GM18870 (cell line): ENCODE results near the gene FLOT1.

Experiments used
- ATAC-seq: cut with Tn5 transposase; IDR thresholded peaks from one replicate; pipeline ENCODE4 v1.9.1; 2021; ENCODE audit warnings: moderate library complexity; ENCODE audit not compliant: unreplicated experiment

The FLOT1 gene

DNA sequence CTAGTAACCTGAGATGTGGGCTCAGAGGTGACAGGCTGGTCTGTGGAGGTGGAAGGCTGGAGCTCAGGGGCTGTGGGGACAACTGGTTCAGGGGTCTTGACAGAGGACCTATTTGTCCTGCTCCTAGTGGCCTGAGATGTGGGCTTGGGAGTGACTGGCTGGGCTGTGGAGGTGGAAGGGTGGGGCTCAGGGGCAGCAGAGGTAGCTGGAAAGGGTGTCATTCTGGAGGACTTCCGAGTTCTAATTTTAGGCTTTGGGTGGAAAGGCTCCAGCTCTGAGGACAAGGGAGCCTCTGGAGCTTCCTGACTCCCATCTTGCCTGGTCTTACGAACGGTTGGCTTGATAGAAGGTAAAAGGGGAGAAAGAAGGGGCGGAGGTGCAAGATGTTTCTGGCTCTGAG, 36.9 kb downstream of the FLOT1 start:
- no peak for ATAC-seq

DNA sequence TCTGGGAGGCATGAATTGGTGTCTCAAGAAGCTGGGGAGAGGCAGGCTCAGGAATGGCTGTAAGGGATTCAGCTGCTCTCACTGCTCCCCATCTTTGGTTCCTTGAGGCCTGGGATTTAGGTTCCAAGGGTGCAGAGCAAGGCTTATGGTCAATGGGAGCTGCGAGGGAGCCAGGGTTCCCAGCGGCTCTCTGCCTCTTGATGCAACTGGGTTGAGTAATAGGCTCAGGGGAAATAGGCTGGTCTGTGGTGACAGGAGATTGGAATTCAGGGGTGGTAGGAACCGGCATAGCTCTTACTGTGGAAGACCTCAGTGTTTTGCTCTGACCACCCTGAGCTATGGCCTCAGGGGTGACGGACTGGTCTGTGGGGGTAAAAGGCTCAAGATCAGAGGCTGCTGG, 38.7 kb downstream of the FLOT1 start:
- no peak for ATAC-seq

DNA sequence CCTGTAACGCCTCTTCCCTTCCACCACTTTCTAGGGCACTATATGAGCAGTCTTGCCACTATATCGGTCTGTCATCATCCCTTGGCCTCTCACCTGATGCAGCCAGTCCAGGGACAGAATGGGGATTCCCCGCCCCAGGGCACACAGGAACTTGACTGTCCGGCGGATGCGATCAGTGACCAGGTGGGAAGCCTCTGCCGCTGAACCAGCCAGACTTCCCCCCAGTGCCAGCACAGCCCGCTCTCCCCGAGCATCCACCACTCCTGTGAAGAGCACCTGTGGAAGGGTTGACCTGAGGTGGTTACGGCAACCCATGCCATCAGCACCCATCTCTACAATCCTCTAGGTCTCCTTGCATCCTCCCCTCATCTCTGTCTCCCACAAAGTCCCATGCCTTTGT, 39.5 kb downstream of the FLOT1 start:
- ATAC-seq = no peak

DNA sequence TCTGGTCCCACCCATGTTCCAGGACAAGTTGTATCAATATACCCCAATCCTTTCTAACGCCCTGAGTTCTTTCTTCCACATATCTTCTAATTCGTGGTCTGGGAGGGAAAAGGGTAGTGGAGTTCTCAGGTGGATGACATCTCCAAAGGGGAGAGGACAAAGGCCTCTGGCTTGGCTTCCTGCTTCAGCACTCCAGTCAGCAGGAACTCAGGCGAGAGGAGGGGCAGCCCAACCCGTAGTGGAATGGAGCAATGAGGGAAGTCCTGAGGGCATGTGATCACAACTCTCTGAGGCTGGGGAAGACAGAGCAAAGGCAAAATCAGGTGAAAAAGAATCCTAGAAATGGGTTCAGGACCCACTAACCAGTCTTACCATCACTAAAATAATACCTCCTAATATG, 42.1 kb downstream of the FLOT1 start:
- no peak for ATAC-seq

DNA sequence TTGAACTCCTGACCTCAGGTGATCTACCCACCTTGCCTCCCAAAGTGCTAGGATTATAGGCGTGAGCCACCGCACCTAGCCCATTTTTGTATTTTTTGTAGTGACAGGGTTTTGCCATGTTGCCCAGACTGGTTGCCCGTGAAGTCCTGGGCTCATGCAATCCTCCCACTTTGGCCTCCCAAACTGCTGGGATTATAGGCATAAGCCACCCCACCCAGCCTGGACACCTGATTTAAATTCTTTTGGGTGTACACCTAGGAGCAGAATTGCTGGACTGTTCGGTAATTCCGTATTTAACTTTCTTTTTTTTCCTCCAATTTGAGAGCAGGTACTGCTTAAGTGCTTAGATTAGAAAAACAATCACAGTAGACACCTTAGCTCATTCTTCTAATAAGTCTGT, 46.1 kb downstream of the FLOT1 start:
- ATAC-seq = no peak

DNA sequence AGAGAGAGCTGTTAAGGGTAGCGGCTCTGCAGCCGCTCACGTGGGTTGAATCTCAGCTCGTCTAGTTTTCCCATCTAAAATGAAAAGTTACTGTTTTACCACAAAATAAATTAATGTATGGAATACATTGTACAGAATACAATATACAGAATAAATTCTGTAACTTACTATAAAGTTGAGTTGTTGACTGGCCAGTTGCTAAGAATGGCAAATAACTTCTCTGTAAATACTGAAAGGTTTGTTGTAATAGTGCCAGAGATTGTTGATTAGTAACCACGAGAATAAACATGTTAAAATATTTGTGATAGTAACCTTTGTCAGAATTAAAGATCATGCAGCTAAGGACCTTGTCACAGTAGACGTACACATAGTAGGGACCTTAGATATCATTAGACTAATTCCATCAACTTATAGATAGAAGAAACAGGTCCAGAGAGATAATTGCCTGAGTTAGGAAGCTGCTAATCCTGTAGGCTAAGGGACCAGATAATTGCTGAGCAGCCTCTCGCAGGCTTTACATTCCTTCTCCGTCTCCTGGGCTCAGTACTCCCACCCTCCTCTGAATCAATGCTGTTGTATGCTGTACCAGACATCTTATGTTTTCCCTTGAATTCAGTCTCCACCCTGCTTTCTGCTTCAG, 51.2 kb downstream of the FLOT1 start:
- ATAC-seq = no peak

DNA sequence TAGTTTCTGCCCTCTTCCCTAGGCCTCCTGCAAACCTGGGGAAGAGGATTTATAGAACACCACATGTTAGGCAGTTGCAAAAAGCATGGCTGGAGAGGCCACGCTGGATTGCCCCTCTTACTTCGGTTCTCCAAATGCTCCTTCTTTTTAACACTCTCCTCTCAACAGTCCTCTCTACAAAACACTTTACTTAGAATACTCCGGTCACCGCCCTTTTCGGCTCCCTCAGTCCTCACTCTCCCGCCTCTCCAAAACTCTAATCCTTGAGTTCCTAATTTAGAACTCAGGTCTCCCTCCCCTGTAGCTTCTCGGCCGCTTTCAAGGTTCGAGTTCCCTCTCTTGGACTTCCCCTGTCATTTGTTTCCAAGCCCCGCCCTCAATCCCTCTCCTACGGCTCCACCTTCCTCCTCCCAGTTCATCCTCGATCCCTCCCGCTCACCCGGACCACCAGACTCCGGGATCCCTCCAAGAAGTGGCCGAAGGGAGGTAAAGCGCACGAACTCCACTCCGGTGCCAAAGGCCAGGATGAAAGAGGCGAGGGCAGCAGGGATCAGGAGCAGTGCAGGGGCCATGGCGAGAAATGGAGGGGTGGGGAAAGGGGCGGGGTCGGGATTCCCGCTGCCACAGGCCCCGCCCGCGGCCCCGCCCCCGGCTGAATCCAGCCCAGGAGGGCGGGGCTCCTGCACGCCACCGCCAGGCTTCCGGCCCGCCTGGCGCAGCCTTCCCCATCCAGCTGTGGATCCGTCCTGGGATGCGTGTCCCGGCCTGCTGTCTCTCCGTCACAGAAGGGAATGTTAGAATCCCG, 51.9 kb downstream of the FLOT1 start, which contains the start of gene NRM:
Gene NRM (minus strand): TSS at position 582 of the 805 bp plus-strand sequence. CDS start 10 bp downstream, at position 572.
- ATAC-seq = no peak

DNA sequence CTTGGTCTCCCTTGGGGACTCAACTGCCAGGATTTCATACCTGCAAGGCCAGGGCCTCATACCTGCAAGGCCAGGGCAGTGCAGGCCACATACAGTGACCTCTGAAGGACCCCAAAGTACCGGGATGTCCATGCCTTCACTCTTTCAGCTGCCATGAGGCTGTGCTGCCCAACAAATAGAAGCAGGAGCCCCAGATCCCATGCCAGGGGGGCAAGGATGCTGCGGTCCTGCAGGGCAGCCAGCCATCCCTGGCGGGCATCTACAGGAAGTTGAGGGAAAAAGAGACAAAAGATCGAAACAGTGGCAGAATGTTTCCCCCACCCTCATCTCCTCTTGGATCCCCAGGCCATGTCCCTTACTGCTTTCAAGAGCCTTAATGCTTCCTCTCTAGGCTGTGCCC, 52.5 kb downstream of the FLOT1 start:
- no peak for ATAC-seq

DNA sequence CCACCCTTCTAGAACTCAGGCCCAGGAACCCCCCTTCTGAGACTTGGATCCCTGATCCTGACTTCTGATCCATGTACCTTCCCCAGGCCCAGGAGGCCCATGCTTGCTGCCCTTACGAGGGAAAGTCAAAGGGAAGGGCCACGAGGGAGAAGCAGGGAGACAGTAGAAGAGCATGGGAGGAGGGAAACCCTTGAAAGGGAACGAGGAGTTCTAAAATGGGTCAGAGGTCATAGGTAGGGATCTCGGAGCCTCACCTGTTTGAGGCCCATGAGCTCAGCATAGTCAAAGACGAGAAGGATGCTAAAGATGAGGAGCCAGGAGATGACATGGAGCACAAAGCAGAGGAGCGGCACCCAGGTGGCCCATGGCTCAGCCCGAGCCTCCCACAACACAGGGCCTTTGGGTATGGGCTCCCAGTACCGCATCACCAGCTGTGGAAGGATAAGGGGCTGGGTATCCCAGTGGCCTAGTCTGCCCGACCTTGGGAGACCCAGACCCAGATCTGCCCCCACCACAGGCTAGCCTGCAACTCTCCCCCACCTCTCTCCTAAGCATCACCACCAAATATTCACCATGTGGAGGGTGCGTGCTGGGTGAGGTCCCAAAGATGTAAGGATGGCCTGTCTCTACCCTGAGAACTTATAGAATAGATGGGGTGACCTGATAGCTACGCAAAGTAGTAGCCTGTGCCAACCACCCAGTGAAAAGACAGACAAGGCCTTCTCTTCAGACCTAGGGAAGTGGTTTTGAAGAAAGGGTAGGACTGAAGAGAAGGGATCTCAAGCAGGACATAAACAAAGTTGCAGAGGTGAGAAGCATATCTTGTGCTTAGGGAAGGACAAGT, 53.2 kb downstream of the FLOT1 start:
- ATAC-seq = no peak

DNA sequence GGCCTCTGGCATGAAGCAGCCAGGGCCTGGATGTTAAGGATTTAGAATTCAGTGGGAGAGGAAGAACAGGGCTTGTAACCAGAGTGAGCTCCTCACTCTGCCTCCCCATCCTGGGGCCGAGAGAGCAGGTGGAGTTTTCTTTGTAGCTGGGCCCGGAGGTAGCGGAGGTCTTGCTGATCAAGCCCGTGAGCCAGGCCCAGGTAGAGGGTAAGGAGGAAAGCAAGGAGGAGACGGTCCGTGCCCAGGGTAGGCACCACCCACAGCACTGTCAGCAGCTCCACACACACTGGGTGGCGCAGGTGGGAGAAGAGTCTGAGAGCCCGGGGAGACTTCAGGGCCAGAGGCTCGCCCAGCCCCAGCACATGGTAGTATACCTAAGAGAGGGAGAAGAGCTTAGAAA, 53.9 kb downstream of the FLOT1 start:
- ATAC-seq = no peak

DNA sequence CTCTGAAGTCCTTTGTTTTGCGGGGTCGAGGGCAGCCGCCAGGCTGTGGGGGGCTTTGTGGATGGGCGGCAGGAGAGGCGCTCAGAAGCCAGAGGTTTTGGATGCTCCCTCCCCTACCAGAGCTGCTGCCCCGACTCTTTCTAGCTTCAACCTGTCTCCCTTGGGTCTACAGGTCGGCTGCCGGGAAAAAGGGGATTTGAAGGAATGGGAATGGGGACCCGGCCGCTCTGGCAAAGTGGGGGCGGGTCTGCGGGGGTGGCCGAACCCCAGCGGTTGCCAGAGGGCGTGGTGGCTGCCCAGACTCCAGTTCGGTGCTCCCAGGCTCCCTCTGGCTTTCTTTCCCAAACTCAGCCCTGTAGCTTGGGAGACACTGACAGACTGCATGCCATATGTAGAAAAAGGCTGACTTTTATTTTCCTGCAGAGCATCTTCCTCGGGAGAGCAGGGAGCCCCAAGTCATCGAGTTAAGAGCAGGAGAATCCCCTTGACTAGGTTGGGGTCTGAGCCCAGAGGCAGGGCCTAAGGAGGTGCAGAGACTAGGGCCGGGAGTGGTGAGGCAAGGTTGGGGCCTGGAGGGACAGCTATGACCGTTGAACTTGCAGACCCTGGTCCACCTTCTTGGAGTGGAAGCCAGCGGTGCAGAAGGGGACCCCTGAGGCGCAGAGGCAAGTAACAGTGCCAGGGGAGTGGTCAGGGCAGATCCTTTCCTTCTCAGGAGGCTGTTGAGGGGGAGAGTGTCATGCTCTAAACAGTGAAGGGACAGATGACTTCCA, 54.6 kb downstream of the FLOT1 start:
- ATAC-seq = no peak

DNA sequence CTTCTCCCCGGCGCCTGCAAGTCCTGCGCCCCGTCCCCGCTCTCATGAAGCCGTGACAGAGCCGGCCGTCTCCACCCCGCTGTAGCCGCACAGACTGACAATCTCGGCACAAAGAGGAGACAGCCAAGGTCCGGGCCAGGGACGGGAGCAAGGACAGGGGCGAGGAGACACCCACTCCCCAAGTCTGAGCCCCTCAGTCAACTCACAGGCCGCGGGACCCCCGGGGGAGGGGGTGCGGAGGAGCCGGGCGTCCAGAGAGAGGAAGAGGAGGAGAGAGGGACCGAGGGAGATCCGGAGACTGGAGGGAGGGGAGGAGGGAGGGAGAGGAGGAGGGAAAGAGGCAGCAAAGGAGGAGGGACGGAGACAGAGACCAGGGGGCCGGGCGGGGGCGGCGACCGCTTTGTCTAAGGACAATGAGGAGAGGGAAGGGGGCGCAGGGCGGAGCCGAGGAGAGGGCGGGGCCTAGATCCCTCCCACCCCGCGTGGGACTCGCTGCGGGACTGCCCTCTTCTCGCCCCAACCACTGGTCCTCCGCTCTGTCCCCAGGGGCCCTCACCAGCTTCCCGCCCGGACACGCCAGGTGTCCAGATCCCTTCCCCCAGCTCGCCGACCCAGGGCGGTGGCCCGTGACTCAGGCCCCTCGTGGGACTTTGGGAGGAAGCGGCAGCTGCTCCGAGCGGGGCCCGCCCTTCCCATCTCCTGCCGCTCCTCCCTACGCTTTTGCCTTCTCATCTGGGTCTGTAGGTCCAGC, 55.4 kb downstream of the FLOT1 start:
- no peak for ATAC-seq

DNA sequence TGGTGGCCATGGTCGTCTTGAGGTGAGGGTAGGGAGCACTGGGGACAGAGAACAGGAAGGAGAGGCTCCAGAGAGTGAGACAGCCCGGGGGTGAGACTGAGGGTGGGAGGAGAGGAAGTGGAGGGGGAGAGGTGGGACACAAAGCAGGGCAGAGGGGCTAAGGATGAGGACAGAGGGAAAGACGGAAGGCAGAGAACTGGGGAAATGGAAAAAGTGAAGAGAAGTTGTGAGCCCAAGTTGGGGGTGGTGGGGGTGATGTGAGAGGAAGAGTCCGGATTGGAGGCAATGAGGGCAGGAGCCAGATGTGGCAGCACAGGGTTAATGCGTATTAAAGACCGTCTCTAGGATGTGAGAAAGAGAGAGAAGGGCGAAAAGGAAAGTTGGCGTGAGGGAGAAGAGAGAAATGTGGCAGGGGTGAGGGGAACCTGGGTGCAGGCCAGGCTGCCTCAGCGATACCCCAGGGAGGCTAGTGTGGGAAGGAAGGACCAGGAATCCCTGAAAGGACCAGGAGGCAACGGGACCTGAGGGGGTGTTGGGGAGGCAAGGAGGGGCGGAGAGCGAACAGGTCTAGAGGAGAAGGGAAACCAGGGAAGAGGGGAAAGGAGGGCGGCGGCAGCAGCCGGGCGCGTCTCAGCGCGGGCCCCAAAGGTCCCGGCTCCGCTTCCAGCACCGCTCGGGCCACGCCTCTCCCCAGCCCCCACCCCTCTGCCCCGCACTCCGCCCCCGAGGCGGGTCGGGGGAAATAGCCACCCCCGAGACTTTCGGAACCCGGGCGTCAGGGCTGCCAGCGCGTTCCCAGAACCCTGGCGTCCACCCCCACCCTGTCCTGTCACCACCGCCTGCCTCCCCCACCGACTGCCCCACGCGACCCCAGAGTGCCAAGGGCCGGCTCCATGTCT, 56.2 kb downstream of the FLOT1 start, which contains the start of gene PPP1R18:
Gene PPP1R18 (minus strand): TSS at position 637 of the 899 bp plus-strand sequence. CDS start 627 bp downstream, at position 10.
- ATAC-seq = no peak

DNA sequence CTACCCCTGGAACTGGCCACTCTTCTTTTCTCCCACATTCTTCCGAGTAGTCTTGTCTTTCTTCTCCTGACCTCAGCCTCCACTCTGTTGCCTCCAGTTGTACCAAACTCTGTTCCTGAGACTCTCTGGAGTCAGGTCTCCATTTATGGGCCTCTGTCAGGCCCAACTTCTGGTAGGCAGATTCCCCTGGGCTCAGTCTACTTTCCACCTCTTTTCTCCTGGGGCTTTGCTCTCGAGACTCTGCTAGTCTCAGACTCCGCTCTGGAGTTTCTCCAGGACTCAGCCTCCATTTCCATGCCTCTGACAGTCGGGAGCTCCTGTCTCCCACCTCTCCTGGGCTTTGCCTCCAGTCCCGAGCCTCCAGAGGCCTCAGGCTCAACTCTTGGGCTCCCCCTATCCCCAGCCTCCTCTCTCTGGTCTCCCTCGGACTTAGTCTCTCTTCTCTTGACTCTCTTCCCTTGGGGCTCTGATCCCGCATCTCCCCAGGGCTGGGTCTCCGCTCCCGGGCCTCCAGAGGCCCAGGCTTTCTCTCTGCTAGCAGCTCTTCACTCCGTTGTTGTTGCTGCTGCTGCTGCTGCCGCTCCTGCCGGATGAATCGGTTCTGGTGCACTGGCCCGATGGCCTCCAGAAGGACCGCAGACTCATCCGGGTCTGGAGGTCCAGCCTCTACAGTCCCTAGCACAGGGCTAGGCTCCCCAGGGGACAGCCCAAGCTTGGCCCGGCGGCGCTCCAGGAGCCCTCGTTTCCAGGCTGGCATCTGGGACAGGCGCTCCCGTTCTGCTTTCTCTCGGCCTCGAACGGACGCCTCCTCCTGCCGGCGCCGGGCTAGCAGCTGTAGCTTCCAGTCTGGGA, 57.1 kb downstream of the FLOT1 start:
- no peak for ATAC-seq

DNA sequence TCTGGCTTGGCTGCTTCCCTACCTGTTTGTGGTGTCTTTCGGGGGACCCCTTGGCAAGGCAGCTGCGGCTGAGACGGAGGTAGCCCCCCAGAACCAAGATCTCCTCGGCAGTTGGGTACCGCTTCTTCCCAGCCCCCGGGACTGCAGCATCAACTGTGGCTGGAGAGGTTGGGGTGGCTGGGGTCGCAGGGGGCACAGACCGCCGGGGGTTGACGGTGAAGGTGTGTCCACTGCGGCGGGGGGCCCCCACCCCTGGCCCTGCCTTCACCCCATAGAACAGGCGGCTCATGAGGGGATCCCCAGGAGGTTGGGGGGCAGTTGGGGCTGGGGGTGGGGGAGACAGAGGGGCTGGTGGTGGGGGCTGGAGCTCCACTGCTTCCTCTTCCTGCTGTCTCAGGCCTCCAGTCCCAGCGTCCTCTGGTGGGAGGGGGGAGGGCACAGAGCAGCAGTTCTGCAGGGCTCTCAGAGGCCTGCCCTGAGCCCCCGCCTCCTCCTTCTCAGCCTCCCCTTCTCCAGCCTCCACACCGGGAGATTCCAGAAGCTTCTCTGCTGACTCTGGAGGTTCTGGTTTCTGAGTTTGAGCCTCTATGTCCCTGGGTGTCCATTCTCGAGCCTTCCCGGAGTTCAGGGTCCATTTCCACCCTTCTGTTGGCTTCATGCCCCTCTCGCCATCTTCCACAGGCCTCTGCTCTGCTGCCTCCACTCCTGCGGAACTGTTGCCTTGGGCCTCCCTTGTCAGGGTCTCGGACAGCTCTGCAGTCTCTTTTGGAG, 57.9 kb downstream of the FLOT1 start:
- ATAC-seq = no peak

DNA sequence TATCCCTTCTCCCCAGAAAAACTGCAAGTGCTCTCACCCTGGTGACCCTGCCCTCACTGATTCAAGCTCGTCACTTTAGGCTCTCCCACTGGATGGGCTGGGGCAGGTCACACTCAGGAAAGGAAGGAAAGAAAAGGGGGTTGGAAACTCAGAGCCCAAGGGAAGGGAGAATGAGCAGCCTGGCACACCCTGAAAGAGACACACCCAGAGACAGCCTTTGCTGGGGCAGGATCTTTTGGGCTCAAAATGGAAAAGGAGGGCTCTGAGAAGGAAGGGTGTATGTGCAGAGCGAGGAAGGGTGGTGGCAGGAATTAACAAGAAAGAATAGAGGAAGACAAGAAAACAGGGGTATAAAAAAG, 58.5 kb downstream of the FLOT1 start:
- no peak for ATAC-seq

DNA sequence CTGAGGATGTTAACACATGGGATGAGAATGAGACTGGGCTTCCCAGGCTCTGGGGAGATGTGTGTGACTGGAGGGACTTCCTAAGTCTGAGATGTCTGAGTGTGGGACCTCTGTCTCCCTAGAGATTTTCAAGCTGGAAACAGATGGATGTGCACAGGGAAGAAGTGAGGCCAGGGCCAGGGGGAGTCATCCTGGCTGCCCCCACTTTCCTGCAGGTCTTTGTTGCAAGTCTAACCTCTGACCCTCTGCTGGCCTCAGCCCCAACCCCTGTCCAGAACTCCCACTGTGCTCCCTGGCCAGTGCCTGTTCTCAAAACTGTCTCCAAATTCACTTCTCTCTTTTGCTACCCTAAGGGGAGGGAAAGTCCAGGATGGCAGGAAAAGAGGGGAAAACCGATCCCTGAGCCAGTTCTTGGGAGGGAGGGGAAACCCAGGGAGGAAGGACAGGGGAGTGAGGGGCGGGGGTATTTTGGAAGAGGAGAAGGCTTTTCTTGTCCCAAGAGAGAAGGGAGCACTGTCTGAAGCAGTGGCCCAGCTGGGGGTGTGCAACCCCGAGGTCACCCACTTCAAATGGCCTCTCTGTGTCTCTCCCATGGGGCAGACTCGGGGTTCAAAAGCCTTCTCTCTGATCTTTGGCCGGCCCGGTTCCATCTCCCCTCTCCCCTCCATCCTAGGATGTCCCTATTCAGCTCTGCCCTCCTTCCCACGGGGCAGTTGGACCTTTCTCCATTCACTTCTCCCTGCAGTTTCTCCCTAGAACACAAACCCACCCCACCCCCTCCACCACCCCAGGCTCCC, 59.1 kb downstream of the FLOT1 start:
- no peak for ATAC-seq
